ENCODE data around the gene DPM1.

Gene DPM1

GRCh38 chr20:50953196-50953595 is 5.1 kb downstream of the DPM1 start:
- Histone ChIP-seq H3K27me3 (replicated peaks; ENCODE audit: control insufficient read depth, insufficient read depth, low read length) (no peaks in the 10 kb centered on the region), H3K4me3 (replicated peaks; ENCODE audit: low read depth, low read length) (no peak overlapping the region), H3K36me3 (ENCODE audit: control insufficient read depth, insufficient read depth, low read length) (peaks cover 5% of the 10 kb centered on the region)
- no peak for TF ChIP-seq CTCF (IDR thresholded peaks at IDR 0.05; ENCODE audit: insufficient read depth, low read length, poor library complexity, severe bottlenecking)
- no peak for DNase-seq (ENCODE audit: extremely low read depth, insufficient read length)

DNA sequence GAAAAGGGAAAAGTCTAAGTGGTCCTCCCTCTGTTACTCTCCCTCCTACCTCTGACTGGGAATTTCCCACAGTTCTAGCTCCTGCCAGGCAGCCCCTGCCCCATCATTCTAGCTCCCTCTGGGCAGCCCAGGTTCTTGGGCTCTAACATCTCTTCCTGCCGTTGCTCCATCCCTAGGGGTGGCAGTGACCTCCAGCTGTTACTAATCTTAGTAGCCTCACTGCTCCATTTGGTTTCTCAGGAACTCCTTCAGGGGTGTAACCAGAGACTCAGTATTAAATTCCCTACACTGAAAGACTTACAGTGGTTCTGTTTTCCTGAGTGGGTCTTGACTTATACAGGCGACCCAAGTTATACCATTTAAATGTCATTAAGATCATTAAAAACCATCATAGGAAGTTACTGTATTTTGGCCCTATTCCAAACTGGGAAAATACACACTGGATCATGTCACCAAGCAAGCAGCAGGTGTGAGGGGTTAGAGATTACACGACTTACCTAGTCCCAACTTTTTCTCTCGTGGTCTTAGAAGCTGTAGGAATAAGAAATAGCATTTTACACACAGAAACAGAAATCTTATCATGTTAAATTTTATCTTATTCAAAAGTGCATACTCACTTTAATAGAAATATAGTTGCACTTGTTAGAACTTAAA is 10.1 kb downstream of the DPM1 start:
- no peak for TF ChIP-seq CTCF (IDR thresholded peaks at IDR 0.05; ENCODE audit: insufficient read depth, low read length, poor library complexity, severe bottlenecking)
- DNase-seq (ENCODE audit: extremely low read depth, insufficient read length), result no peak
- Histone ChIP-seq H3K27me3 (replicated peaks; ENCODE audit: control insufficient read depth, insufficient read depth, low read length) (no peaks in the 10 kb centered on the region), H3K4me3 (replicated peaks; ENCODE audit: low read depth, low read length) (no peak overlapping the region), H3K36me3 (ENCODE audit: control insufficient read depth, insufficient read depth, low read length) (peaks cover 17% of the 10 kb centered on the region)

GRCh38 chr20:50943069-50943468 is 15.3 kb downstream of the DPM1 start:
- Histone ChIP-seq H3K4me3 (replicated peaks; ENCODE audit: low read depth, low read length) (no peak overlapping the region), H3K36me3 (ENCODE audit: control insufficient read depth, insufficient read depth, low read length) (peaks cover 19% of the 10 kb centered on the region), H3K27me3 (replicated peaks; ENCODE audit: control insufficient read depth, insufficient read depth, low read length) (no peaks in the 10 kb centered on the region)
- TF ChIP-seq CTCF (IDR thresholded peaks at IDR 0.05; ENCODE audit: insufficient read depth, low read length, poor library complexity, severe bottlenecking), result no peak
- no peak for DNase-seq (ENCODE audit: extremely low read depth, insufficient read length)

DNA sequence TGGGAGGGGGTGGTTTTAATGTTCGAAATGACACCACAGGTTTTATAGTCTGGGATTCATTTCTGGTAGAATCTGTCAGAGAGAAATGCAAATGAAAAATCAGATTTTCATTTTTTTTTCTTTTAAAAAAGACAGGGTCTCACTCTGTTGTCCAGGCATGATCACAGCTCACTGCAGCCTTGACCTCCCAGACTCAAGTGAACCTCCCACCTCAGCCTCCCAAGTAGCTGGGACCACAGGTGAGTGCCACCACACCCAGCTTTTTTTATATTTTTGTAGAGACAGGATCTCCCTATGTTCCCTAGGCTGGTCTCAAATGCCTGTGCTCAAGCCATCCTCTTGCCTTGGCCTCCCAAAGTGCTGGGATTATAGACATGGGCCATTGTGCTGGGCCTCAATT is 24.7 kb downstream of the DPM1 start:
- Histone ChIP-seq H3K4me3 (replicated peaks; ENCODE audit: low read depth, low read length) (no peak overlapping the region), H3K36me3 (ENCODE audit: control insufficient read depth, insufficient read depth, low read length) (peaks cover 4% of the 10 kb centered on the region), H3K27me3 (replicated peaks; ENCODE audit: control insufficient read depth, insufficient read depth, low read length) (no peaks in the 10 kb centered on the region)
- TF ChIP-seq CTCF (IDR thresholded peaks at IDR 0.05; ENCODE audit: insufficient read depth, low read length, poor library complexity, severe bottlenecking), result no peak
- DNase-seq (ENCODE audit: extremely low read depth, insufficient read length), result no peak

DNA sequence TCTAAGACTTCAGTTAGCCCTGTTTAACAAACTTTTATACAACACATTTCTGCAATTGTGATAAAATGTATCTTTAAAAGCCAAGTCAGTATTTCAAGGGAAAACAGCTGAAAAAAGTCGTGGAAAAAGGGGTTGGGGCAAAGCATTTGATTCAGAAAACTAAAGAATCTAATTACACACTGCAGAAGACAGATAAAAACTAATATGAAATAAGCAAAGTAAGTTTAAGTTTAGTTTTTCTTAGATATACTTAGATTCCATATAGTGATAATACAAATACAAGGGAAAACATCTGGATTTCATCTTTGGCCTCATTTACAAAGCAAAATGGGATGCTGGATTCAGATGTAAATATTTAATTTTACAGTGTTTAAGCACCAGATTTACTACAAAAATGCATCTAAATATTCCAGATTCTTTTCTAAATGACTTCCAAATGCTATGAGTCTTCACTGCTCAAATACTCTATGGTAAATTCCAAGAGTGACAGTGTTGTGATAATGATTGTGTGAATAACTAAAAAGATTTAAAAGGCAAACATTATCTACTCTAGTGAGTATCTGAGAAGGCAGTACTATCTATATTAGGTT is 25.5 kb downstream of the DPM1 start:
- no peak for DNase-seq (ENCODE audit: extremely low read depth, insufficient read length)
- H3K36me3 ChIP-seq (ENCODE audit: control insufficient read depth, insufficient read depth, low read length), result peaks cover 5% of the 10 kb centered on the region
- TF ChIP-seq CTCF (IDR thresholded peaks at IDR 0.05; ENCODE audit: insufficient read depth, low read length, poor library complexity, severe bottlenecking), result no peak

More for the DNA sequence above, 25.5 kb downstream of the DPM1 start:
- H3K27me3 ChIP-seq (replicated peaks; ENCODE audit: control insufficient read depth, insufficient read depth, low read length), result no peaks in the 10 kb centered on the region
- H3K4me3 ChIP-seq (replicated peaks; ENCODE audit: low read depth, low read length), result no peak overlapping the region
